ENCODE data around the gene CNTROB.

The CNTROB gene

DNA sequence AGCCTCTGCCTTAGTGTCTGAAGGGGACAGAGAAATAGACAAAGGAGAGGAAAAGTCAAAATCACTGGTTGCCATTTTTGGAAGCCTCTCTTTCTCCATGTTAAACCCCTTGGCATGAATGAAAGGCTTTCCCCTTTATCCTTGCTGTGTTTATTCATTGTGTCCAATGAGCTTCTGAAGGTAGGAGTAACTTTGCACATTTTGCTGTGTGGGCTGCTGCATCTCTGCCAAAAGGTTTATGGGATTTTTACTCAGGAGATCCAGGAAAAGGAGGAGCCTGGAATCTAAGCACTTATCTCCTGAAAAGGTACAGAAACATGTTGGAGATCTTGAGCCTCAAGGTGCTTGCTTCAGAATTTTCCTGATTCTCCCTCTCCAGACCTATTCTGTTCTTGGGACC is 3.9 kb downstream of the CNTROB start:
- TF ChIP-seq TARDBP (IDR thresholded peaks at IDR 0.05) (no peak), LEF1 (IDR thresholded peaks at IDR 0.05; ENCODE audit: borderline replicate concordance) (no peak), L3MBTL2 (conservative IDR thresholded peaks at IDR 0.05) (no peak), ZNF384 (IDR thresholded peaks at IDR 0.05) (no peak), ELF4 (IDR thresholded peaks at IDR 0.05) (no peak), HDGF (IDR thresholded peaks at IDR 0.05; ENCODE audit: borderline replicate concordance) (no peak), ARNT (IDR thresholded peaks at IDR 0.05) (no peak), SUZ12 (IDR thresholded peaks at IDR 0.05) (no peak)
- ChIA-PET POLR2A (interaction anchor here (0.7 to 0.8 kb wide), 2 partner anchors 20 to 48 kb away, joined by 4 to 5 read pairs; partner anchors contain the start of gene RNF227), CTCF (no interaction called here)
- no peak for DNase-seq (ENCODE audit: extremely low spot score)

DNA sequence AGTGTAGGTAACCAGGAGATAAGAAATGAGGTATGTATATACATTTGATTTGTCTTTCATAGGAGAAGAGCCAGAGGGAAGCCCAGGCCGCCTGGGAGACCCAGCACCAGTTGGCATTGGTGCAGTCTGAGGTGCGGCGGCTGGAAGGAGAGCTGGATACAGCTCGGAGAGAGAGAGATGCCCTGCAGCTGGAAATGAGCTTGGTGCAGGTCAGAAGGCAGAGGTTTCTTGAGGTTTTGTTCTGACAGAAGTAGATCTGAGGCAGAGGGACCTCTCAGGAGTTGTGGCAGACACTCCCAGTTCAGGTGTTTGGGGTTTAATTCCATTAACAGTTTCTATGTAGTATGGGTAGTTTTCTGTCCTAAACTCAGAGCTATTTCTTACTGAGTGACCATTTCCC is 8.0 kb downstream of the CNTROB start:
- TF ChIP-seq SUZ12 (IDR thresholded peaks at IDR 0.05) = no peak
- TF ChIP-seq ARNT (IDR thresholded peaks at IDR 0.05) = no peak
- DNase-seq (ENCODE audit: extremely low spot score) = no peak
- ChIA-PET POLR2A (interaction anchor here (0.6 to 1.2 kb wide), 3 partner anchors 10 to 263 kb away, joined by 3 read pairs; partner anchors contain the start of gene RNF227), CTCF (no interaction called here)

DNA sequence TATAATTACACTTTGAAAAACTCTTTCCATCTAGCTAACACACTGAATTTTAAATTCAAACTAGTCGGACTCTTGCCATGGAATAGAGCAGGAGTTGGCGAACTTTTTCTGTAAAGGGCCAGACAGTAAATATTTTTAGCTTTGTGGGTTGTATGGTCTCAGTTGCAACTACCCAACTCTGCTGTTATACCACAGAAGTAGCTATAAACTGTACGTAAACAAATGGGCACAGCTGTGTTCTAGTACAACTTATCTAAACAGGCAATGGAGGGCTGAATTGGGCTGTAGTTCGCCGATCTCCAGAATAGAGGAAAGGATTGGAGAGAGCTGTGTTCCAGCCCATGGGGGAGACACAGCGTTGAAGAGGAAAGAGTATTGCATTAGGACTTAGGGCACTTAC is 8.7 kb downstream of the CNTROB start:
- ChIA-PET POLR2A (interaction anchor here (0.7 to 1.5 kb wide), 2 partner anchors 8 to 25 kb away, joined by 3 to 12 read pairs; partner anchors contain the start of genes CNTROB, RNF227 and TRAPPC1), CTCF (no interaction called here)
- DNase-seq (ENCODE audit: extremely low spot score) = no peak
- TF ChIP-seq CTBP1 (IDR thresholded peaks at IDR 0.05; ENCODE audit: borderline replicate concordance) (no peak), ZNF384 (IDR thresholded peaks at IDR 0.05) (no peak), FOXM1 (IDR thresholded peaks at IDR 0.05; ENCODE audit: borderline replicate concordance) (no peak), L3MBTL2 (conservative IDR thresholded peaks at IDR 0.05) (no peak), FOXA1 (IDR thresholded peaks at IDR 0.05) (no peak), LEF1 (IDR thresholded peaks at IDR 0.05; ENCODE audit: borderline replicate concordance) (no peak), NFRKB (IDR thresholded peaks at IDR 0.05) (no peak), SUZ12 (IDR thresholded peaks at IDR 0.05) (no peak), ELF4 (IDR thresholded peaks at IDR 0.05) (no peak), FOXK2 (IDR thresholded peaks at IDR 0.05) (no peak), TARDBP (IDR thresholded peaks at IDR 0.05) (no peak), HDGF (IDR thresholded peaks at IDR 0.05; ENCODE audit: borderline replicate concordance) (no peak), SP1 (IDR thresholded peaks at IDR 0.05) (no peak), ARNT (IDR thresholded peaks at IDR 0.05) (no peak), BHLHE40 (IDR thresholded peaks at IDR 0.05; ENCODE audit: borderline replicate concordance) (no peak)
- TF ChIP-seq, protein P1, sequence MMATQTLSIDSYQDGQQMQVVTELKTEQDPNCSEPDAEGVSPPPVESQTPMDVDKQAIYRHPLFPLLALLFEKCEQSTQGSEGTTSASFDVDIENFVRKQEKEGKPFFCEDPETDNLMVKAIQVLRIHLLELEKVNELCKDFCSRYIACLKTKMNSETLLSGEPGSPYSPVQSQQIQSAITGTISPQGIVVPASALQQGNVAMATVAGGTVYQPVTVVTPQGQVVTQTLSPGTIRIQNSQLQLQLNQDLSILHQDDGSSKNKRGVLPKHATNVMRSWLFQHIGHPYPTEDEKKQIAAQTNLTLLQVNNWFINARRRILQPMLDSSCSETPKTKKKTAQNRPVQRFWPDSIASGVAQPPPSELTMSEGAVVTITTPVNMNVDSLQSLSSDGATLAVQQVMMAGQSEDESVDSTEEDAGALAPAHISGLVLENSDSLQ (IDR thresholded peaks at IDR 0.05) = no peak

DNA sequence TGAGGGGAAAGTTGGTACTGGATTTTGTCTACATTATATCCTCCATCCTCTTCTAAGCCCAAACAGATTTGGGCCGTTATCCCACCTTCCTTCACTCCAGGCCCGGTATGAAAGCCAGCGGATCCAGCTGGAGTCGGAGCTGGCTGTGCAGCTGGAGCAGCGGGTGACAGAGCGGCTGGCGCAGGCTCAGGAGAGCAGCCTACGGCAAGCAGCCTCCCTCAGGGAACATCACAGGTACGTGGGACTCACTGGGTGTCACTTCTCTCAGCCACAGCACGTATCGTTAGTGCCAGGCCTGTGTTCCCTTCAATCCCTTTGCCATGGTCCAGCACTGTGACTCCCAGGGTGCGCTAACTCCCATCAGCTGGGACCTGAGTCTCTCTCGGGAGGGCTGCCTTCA is 11.3 kb downstream of the CNTROB start:
- ChIA-PET POLR2A (interaction anchor here (1.5 to 5.7 kb wide), 2 partner anchors 11 to 47 kb away, joined by 3 to 48 read pairs; partner anchors contain the start of genes CNTROB and TRAPPC1), CTCF (interaction anchor here (0.7 to 1.2 kb wide), 2 partner anchors 30 to 99 kb away, joined by 3 to 4 read pairs; no protein-coding TSS in a partner anchor)
- no peak for DNase-seq (ENCODE audit: extremely low spot score)
- TF ChIP-seq CTBP1 (IDR thresholded peaks at IDR 0.05; ENCODE audit: borderline replicate concordance) (no peak), SP1 (IDR thresholded peaks at IDR 0.05) (no peak), FOXM1 (IDR thresholded peaks at IDR 0.05; ENCODE audit: borderline replicate concordance) (no peak)

DNA sequence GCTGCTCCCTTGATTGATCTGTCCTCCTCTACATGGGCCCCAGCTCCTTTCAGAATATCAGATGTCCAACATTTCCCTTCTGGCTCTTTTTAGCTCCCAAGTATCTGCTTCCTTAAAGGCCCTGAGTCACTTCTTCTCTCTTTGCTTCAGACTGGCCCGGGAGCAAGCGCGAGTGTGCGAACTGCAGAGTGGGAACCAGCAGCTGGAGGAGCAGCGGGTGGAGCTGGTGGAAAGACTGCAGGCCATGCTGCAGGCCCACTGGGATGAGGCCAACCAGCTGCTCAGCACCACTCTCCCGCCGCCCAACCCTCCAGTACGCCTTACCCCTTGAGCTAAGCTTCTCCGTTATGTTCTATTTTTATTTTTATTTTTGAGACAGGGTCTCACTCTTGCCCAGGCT is 12.3 kb downstream of the CNTROB start:
- TF ChIP-seq CTBP1 (IDR thresholded peaks at IDR 0.05; ENCODE audit: borderline replicate concordance) (no peak), HDGF (IDR thresholded peaks at IDR 0.05; ENCODE audit: borderline replicate concordance) (no peak), SUZ12 (IDR thresholded peaks at IDR 0.05) (no peak), FOXK2 (IDR thresholded peaks at IDR 0.05) (no peak), BHLHE40 (IDR thresholded peaks at IDR 0.05; ENCODE audit: borderline replicate concordance) (no peak), ZNF384 (IDR thresholded peaks at IDR 0.05) (no peak), ELF4 (IDR thresholded peaks at IDR 0.05) (no peak), FOXM1 (IDR thresholded peaks at IDR 0.05; ENCODE audit: borderline replicate concordance) (no peak), L3MBTL2 (conservative IDR thresholded peaks at IDR 0.05) (no peak), TARDBP (IDR thresholded peaks at IDR 0.05) (no peak), ARNT (IDR thresholded peaks at IDR 0.05) (no peak), LEF1 (IDR thresholded peaks at IDR 0.05; ENCODE audit: borderline replicate concordance) (no peak), NFRKB (IDR thresholded peaks at IDR 0.05) (no peak), FOXA1 (IDR thresholded peaks at IDR 0.05) (no peak), SP1 (IDR thresholded peaks at IDR 0.05) (no peak)
- TF ChIP-seq, protein P1 (IDR thresholded peaks at IDR 0.05) = no peak
- CTCF ChIA-PET = interaction anchor here (1.2 kb wide), 1 partner anchor 31 kb away, joined by 4 read pairs; no protein-coding TSS in a partner anchor
- POLR2A ChIA-PET = interaction anchor here (1.2 to 5.7 kb wide), 3 partner anchors 12 to 46 kb away, joined by 3 to 48 read pairs (median 7); partner anchors contain the start of genes CNTROB, RNF227 and TRAPPC1
- no peak for DNase-seq (ENCODE audit: extremely low spot score)

DNA sequence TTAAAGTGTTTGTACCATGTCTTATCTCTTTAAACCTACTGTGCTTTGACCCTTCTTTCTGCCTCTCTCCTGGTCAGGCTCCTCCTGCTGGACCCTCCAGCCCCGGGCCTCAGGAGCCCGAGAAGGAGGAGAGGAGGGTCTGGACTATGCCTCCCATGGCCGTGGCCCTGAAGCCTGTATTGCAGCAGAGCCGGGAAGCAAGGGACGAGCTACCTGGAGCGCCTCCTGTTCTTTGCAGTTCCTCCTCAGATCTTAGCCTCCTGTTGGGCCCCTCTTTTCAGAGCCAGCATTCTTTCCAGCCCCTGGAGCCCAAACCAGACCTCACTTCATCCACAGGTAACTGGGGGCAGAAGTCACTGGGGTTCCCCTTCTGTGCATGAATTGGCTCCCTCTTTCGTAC is 13.6 kb downstream of the CNTROB start:
- DNase-seq (ENCODE audit: extremely low spot score) = no peak
- ChIA-PET CTCF (interaction anchor here (1.1 kb wide), 1 partner anchor 13 kb away, joined by 3 read pairs; no protein-coding TSS in a partner anchor), POLR2A (interaction anchor here (5.7 kb wide), 1 partner anchor 13 kb away, joined by 48 read pairs; the partner anchor contains the start of genes CNTROB and TRAPPC1)
- no peak for TF ChIP-seq NFRKB (IDR thresholded peaks at IDR 0.05)
- no peak for TF ChIP-seq ZNF384 (IDR thresholded peaks at IDR 0.05)
- no peak for TF ChIP-seq TARDBP (IDR thresholded peaks at IDR 0.05)
- TF ChIP-seq, protein P1 (IDR thresholded peaks at IDR 0.05) = no peak
- no peak for TF ChIP-seq FOXM1 (IDR thresholded peaks at IDR 0.05; ENCODE audit: borderline replicate concordance)
- no peak for TF ChIP-seq LEF1 (IDR thresholded peaks at IDR 0.05; ENCODE audit: borderline replicate concordance)
- no peak for TF ChIP-seq FOXK2 (IDR thresholded peaks at IDR 0.05)
- TF ChIP-seq BHLHE40 (IDR thresholded peaks at IDR 0.05; ENCODE audit: borderline replicate concordance) = no peak
- TF ChIP-seq SP1 (IDR thresholded peaks at IDR 0.05) = no peak
- TF ChIP-seq ARNT (IDR thresholded peaks at IDR 0.05) = no peak
- no peak for TF ChIP-seq SUZ12 (IDR thresholded peaks at IDR 0.05)
- no peak for TF ChIP-seq FOXA1 (IDR thresholded peaks at IDR 0.05)
- no peak for TF ChIP-seq CTBP1 (IDR thresholded peaks at IDR 0.05; ENCODE audit: borderline replicate concordance)
- no peak for TF ChIP-seq L3MBTL2 (conservative IDR thresholded peaks at IDR 0.05)
- TF ChIP-seq HDGF (IDR thresholded peaks at IDR 0.05; ENCODE audit: borderline replicate concordance) = no peak
- TF ChIP-seq ELF4 (IDR thresholded peaks at IDR 0.05) = no peak

Measured in HEK293T (cell line).